NCI-H345 (cell line): ENCODE measurements around the gene CORO1A.
"Not testable (repeated sequence)": the region's sequence is repeated elsewhere in the genome, so short reads cannot be mapped to it uniquely, and the experiment has no call there.

Experiments
- DNase-seq: peaks from one replicate; lab custom pipeline; 2025; lab: John Stamatoyannopoulos, UW

CORO1A gene

DNA sequence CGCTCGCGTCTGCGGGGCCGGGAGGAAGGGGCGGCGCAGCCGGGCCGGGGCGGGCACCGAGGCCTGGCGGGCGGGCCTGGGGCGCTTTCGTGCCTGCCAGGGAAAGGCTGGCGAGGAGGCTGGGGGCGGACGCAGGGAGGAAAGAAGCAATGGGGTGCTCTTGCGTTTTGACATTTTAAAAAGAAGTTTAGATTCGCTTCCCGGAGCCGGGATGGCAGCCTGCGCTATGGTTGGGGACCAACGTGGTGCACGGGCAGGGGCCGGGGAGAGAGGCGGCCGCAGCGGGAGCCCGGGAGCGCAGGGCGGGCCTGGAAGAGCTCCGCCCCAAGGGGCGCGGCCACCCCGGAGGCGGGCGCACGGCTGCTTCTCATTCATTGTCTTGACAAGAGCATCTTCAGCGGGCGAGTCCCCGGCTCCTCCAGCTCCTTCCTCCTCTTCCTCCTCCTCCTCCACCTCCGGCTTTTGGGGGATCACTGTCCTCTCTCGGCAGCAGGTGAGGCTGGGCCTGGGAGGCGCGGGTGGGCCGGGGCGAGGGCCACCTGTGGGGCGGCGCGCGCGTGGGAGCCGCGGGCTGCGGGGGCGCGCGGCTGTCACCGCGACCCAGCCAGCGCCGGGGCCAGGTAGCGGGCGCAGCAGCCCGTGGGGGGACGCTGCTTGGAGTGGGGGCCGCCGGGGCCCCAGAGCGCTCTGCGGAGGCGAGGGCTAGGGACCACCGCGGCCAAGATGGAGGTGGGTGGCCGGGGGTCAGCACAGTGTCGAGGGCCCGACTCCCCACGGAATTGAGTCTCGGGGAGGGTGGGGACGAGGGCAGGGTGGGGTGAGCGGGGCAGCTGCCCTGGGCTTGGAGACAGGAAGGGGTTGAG lies at the start of gene CORO1A:
Gene CORO1A, plus strand, starts transcription at position 370 of the 863 bp plus-strand sequence. CDS start 1,608 bp downstream, outside the sequence.
- DNase-seq, result peak; percentile 90

DNA sequence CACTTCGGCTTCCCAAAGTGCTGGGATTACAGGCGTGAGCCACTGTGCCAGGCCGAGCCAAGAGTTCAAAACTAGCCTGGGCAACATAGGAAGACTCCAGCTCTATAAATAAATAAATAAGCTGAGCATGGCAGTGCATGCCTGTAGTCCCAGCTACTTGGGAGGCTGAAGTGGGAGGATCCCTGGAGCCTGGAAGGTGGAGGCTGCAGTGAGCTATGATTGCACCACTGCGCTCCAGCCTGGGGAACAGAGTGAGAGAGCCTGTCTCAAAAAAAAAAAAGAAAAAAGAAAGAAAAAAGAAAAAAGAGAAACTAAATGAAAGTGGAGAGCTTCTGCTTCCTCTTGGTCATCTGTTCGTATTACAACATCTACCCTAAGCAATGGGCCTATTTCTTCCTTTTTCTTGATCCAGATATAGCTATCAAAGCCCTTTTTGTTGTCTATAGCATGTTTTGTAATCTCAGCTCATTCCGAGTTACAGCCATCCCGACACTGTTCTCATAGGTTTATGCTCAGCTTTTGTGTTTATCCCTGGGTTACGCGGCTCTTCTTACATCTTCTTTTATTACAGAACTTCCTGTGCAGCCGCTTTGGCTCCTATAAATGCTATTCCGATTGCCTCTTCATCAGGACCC lies 46.3 kb upstream of the CORO1A start:
- DNase-seq, result no peak

DNA sequence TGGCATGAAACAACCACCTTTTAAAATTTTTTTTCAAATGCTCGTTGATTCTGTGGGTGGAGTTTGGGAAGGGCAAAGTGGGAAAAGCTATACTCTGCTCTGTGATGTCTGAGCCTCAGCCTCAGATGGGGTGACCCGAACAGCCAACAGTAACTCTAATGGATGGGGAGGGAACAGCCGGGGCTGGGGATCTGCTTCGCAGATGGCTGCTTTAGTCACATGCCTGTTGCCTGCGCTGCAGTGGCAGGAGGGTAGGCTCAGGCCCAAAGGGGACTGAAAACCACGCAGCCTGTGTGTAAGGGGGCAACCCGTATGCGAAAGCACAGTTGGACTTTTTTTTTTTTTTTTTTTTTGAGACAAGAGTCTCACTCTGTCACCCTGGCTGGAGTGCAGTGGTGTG lies 45.5 kb upstream of the CORO1A start:
- no peak for DNase-seq

DNA sequence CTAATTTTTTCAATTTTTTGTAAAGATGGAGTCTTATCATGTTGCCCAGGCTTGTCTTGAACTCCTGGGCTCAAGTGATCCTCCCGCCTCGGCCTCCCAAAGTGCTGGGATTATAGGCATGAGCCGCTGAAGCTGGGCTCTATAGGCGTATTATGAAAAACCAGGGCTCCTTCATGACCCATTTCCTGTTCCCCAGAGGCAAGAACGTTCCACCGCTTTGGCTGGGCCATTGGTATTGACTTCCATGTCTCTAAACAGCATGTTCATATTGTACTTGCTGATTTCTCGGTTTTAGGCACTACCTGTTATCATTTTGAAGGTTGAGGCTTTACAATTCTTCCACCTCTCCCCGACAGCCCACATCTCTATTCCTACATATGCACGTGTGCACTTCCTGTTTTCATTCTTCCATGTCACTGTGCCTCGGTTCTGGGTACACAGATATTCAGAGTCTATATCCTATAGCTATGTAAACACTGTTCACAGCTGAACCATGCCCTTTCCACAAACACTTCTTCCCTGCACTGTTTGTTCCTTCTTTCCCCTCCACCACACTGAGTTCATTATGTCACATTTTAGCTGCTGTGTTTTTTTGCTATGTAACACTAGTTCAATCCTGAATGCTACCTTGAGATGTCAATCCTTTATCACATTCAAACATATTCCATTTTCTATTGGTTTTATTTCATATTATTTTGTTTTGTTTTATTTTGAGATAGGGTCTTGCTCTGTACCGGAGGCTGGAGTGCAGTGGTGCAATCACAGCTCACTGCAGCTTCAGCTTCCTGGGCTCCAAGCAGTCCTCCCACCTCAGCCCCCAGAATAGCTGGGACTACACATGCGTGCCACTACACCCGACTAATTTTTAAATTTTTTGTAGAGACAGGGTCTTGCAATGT lies 43.6 kb upstream of the CORO1A start:
- peak; percentile 75 for DNase-seq

DNA sequence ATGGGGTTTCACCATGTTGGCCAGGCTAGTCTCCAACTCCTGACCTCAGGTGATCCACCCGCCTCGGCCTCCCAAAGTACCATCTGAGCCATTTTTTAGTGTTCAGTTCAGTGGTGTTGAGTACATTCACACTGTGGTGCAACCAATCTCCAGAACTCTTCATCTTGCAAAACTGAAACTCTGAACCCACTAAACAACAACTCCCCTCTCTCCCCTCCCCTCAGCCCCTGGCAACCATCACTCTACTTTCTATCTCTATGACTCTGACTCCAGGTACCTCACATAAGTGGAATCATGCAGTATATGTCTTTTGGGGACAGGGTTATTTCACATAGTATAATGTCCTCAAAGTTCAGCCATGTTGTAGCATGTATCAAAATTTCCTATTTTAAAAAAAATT lies 41.7 kb upstream of the CORO1A start:
- DNase-seq, result no peak

DNA sequence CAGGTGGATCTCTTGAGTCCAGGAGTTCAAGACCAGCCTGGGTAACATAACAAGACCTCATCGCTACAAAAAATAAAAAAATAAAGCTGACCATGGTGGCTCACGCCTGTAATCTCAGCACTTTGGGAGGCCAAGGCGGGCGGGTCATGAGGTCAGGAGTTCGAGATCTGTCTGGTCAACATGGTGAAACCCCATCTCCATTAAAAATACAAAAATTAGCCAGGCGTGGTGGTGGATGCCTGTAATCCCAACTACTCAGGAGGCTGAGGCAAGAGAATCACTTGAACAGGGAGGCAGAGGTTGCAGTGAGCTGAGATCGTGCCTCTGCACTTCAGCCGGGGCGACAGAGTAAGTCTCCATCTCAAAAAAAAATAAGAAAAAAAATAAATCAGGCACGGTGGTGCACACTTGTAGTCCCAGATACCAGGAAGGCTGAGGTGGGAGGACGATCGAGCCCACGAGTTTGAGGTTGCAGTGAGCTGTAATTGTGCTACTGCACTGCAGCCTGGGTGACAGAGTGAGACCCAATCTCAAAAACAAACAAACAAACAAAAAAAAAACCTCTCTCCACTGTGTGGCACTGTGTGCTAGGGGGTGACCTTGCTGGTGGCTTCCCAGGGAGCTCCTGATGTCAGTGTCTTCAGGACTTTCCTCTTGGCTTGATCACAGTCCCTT lies 40.6 kb upstream of the CORO1A start:
- DNase-seq, result peak; percentile 37

DNA sequence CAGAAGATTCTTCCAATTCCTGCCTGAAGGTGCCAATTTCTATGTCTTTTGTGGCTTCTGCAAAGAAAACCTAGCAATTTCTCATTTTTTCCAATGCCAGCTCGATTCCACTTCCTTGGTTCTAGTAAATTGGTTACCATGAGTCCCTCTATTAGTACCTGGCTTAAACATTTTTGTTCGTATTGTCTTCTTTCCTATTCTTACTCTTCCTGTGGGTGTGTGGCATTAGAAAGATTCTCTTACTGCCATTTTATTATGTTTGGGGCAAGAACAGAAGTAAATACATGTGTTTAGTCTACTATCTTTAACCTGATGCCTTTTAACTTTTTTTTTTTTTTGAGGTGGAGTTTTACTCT lies 40.1 kb upstream of the CORO1A start:
- DNase-seq, result no peak

DNA sequence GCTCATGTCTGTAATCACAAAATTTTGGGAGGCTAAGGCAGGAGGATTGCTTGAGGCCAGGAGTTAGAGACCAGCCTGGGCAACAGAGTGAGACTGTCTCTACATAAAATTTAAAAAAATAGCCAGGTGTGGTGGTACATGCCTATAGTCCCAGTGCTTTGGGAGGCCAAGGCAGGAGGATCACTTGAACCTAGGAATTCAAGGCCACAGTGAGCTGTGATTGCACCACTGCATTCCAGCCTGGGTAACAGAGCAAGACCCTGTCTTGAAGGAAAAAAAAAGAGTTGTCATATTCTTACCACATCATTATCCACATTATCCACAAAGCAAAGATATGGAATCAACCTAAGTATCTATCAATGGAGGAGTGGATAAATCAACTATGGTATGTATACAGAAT lies 39.4 kb upstream of the CORO1A start:
- DNase-seq, result no peak

DNA sequence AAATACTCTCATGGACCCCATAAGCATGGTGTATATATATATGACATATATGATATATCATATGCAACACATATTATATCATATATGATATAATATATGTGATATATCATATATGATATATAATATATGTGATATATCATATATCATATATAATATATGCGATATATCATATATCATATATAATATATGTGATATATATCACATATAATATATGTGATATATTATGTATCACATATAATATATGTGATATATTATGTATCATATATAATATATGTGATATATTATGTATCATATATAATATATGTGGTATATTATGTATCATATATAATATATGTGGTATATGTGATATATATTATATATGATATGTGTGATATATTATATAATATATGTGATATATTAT lies 38.5 kb upstream of the CORO1A start:
- no peak for DNase-seq

DNA sequence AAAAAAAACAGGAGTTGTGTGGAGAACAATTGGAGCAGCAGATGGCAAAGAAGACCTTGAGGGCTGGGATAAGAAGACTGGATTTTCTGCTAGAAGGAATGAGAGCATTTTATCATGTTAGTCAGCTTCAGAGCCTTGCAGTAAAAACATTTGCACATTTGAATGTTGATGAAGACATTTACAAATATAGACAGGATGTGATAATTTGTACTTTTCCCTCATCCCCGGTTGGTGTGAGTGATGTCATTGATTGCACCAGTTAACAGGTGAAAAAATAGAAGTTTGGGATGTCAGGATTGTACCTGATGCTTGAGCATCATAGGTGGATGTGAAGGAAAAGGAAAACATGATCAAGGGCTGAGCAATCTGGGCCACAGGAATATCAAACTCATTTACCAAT lies 37.7 kb upstream of the CORO1A start:
- DNase-seq, result no peak

DNA sequence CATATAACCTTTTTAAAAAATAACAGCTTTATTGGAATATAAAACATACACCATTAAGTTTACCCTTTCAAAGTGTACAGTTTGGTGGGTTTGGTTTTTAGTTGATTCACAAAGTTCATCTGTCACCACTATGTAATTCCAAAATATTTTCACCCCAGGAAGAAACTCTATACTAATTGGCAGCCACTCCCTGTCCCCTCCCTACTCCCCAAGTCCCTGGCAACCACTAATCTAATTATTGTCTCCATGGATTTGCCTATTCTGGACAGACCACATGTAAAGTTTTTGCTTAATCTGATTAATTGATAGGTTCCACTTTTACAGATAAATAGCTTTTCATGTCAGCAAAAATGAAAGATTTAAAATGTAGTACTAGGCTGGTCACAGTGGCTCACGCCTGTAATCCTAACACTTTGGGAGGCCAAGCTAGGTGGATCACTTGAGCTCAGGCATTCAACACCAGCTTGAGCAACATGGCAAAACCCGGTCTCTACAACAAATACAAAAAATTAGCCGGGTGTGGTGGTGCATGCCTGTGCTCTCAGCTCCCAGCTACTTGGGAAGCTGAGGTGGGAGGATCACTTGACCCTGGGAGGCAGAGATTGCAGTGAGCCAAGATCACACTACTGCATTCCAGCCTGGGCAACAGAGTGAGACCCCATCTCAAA lies 35.4 kb upstream of the CORO1A start:
- no peak for DNase-seq

DNA sequence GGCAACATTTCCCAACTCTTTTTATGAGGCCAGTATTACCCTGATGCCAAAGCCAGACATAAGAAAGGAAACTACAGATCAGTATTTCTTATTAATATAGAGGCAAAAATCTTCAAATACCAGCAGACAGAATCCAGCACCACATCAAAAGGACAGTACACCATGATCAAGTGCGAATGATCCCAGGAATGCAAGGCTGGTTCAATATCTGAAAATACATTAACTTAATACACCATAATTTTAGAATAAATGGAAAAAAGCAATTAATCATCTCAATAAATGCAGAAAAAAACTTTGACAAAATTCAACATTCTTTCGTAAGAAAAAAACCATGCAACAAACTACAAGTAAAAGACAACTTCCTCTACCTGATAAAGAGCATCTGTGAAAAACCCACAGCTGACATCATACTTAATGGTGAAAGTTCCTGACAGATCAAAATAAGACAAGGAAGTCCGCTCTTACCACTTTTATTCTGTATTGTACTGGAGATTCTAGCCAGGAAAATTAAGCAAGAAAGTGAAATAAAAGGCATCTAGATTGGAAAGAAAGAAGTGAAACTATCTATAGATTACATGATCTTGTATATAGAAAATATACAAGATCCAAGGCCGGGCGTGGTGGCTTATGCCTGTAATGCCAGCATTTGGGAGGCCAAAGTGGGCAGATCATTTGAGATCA lies 34.0 kb upstream of the CORO1A start:
- DNase-seq, result no peak

DNA sequence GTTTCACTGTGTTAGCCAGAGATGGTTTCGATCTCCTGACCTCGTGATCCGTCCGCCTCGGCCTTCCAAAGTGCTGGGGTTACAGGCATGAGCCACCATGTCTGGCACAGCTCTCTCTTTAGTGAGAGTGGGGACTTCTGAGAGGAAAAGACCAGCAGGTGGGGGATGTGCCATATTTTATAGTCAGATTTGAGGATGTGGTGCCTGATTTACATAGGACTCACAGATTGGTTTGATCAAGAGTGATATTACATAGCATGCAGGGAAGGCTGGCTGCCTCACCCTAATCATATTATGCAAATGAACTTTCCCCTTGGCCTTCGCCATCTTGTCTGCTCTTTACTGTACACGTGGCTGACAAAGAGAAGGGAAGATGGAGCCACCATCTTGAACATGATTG lies 32.3 kb upstream of the CORO1A start:
- DNase-seq, result no peak

DNA sequence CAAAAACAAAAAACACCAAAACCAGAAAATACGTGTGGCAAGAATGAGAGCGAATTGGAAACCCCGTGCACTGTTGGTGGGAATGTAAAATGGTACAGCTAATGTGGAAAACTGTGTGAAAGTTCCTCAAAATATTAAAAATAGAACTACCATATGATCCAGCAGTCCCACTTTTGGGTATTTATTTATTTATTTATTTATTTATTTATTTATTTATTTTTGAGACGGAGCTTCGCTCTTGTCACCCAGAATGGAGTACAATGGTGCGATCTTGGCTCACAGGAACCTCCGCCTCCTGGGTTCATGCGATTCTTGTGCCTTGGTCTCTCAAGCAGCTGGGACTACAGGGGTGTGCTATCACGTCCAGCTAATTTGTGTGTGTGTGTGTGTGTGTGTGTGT lies 30.9 kb upstream of the CORO1A start:
- no peak for DNase-seq

DNA sequence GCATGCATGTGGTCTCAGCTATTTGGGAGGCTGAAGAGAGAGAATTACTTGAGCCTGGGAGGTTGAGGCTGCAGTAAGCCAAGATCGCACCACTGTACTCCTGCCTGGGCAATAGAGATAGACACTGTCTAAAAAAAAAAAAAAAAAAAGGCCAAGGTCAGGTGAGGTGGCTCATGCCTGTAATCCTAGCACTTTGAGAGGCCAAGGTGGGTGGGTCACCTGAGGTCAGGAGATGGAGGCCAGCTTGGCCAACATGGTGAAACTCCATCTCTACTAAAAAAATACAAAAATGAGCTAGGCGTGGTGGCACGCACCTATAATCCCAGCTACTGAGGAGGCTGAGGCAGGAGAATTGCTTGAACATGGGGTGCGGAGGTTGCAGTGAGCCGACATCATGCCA lies 28.2 kb upstream of the CORO1A start:
- DNase-seq, result no peak

DNA sequence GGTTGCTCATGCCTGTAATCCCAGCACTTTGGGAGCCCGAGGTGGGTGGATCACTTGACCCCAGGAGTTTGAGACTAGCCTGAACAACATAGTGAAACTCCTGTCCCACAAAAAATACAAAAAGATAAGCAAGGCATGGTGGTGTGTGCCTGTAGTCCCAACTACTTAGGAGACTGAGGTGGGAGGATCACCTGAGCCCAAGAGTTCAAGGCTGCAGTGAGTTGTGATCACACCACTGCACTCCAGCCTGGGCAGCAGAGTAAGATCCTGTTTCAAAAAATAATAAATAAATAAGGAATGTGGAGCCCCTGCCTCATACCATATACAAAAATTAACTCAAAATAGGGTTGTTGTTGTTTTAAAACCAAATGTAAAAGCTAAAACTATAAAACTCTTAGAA lies 26.2 kb upstream of the CORO1A start:
- DNase-seq, result no peak

DNA sequence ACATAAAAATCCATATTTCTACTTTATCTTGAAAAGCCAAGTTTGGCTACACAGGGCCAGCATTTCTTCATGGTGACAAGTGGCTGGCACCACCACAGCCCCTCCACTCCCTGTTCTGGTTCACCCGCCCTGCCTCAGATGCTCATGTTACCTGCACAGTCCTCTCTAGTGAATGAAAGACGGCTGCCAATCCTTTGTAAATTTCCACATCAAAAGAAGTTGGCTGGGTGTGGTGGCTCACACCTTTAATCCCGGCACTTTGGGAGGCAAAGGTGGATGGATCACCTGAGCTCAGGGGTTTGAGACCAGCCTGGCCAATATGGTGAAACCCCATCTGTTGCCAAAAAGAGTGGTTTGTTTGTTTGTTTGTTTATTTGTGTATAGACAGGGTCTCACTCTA lies 19.9 kb upstream of the CORO1A start:
- DNase-seq, result no peak

DNA sequence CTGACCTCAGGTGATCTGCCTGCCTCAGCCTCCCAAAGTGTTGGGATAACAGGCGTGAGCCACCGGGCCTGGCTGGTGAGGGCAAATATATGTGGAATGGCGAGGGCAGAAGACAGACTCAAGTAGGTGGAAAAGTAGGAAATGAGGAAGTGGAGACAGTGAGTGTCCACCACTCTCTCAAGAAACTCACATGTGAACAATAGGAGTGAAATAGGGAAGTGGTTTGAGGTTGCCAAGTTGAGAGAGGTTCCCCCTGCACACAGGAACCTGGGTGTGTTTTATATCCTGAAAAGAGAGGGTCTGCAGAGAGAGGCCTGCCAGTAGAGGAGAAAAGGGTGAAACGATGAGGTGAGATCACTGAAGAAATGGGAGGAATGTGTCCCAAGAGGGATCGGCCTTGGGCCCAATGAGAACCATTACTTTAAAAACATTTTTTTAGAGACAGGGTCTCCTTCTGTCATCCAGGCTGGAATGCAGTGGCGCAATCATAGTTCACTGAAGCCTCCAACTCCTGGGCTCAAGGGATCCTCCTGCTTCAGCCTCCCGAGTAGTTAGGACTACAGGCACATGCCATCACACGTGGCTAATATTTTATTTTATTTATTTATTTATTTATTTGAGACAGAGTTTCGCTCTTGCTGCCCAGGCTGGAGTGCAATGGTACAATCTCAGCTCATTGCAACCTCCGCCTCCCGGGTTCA lies 17.1 kb upstream of the CORO1A start:
- no peak for DNase-seq

DNA sequence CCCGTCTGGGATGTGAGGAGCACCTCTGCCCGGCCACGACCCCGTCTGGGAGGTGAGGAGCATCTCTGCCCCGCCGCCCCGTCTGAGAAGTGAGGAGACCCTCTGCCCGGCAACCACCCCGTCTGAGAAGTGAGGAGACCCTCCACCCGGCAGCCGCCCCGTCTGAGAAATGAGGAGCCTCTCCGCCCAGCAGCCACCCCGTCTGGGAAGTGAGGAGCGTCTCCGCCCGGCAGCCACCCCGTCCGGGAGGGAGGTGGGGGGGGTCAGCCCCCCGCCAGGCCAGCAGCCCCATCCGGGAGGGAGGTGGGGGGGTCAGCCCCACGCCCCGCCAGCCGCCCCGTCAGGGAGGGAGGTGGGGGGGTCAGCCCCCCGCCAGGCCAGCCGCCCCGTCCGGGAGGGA lies 14.7 kb upstream of the CORO1A start:
- DNase-seq, result not testable (repeated sequence)

DNA sequence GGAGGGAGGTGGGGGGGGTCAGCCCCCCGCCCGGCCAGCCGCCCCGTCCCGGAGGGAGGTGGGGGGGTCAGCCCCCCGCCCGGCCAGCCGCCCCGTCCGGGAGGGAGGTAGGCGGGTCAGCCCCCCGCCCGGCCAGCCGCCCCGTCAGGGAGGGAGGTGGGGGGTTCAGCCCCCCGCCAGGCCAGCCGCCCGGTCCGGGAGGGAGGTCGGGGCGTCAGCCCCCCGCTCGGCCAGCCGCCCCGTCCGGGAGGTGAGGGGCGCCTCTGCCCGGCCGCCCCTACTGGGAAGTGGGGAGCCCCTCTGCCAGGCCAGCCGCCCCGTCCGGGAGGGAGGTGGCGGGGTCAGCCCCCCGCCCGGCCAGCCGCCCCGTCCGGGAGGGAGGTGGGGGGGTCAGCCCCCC lies 14.0 kb upstream of the CORO1A start:
- not testable (repeated sequence) for DNase-seq
